ENCODE data around the gene MAP2K2.

MAP2K2 gene

DNA sequence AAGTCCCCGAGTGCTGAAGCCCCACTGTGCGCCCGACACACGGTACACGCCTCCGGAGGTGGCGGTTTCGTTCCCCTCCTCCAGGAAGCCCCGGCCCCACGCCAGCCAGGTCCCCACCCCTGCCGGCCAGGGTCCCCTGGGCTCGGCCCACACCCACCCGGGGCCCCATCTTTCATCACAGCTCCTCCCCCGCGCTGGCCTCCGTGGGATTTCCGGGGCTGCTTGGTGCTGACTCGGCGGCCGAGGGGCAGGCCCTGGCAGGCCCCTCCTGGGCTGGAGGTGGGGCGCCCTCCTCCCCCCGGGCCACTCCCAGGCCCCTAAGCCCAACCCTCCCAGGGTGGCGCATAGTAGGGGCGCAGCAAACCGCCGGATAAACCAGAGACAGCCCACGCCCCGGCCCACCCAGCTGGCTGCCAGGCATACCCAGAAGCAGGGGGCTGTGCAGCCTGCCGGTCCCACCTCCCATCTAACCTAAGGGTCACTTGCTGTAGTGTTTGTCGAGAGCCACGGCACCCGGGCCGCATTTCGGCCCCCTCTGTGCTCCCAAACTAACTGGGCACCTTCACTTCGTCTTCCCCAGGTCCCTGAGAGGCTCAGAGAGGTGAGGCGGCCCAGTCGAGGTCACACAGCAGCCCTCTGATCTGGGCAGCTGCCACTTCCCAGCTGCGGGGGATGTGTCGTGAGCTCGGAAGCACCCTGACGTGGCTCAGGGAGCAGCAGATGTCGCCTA lies 63.9 kb downstream of the MAP2K2 start:
- peak; percentile 59 to 67 for DNase-seq

DNA sequence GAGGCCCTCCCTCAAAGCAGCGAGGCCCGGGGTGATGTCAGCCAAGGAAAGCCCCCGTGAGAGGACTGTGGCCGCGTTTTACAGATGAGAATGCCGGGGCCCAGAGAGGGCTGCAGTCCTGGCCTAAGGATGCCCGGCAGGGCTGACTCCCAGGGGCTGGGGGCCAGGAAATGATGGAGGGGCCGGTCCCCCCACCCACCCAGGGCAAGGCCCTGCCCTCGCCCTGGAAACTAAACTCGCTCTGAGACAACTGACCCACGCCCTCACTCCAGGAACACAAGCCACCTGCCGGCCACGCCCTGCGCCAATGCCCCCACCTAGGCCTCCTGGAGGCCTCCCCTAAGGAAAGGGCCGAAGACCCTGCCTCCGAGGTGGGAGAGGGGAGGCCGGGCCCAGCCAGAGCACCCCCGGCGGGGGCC lies 64.5 kb downstream of the MAP2K2 start:
- DNase-seq, result no peak

DNA sequence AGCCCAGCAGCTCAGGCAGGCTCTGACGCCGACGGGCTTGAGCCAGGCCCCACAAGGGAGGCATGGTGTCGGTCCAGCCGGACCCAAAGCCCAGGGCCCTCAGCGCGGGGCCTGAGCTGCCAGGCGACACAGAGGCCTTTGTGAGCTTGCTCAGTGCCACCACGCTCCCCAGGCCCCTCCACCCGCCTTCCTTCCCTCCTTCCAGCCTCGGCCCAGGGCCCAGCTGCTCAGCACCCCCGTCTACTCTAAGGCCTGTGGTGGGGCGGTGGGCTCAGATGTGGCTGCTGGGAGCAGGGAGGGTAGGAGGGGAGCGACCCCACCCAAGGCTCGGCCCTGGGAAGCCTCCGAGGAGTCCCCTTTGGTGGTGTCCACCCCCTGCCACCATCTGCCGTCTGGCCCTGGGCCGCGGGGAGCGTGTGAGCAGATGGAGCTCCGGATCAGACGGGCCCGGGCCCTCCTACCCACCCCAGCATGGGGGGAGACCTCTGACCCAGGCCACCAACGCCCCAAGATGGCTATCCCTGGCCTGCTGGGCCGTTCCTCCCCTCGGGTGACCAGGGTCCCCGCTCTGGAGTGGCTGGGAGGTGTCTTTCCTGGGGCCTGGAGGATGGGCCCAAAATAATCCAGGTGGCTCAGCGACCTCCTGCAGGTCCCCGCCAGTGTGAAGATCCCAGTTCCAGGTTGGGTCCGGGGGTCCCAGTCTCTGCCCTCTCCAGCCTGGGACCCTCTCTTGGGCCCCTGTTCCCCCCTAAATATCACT lies 65.0 kb downstream of the MAP2K2 start:
- DNase-seq, result no peak

DNA sequence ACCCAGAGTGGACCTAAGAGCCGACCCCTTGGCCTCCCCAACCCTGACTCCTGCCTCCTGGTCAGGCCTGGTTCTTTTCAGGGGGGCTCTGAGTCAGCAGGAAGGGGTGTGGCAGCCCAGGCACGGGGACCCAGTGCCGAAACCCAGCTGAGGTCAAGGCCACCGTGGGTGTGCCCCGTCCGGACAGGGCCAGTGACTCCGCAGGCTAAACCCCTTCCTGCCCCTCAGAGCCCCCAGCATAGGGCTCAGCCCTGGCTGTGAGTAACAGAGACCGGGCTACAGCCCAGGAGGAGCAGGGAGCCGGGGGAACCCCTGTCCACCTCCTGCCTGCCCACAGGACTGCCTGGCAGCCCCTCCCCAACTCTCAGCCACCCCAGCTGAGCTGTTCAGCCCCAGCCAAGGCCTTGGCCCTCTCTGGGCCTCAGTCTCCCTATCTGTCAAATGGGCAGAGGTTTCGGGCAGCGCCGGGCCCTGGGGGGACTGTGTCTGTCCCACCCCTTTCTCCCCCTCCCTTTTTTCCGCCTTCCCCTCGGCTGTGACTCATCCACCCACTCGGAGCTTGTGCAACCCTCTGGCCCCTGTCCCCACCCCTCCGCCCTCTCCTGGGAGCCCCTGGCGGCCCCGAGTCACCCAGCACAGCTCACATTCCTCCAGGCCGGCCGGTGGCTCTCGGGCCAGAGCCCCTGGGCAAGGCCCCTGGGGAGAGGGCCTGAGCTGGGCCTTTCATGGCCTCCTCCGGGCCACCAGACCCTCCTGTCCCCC lies 65.8 kb downstream of the MAP2K2 start:
- peak; percentile 63 to 75 for DNase-seq

DNA sequence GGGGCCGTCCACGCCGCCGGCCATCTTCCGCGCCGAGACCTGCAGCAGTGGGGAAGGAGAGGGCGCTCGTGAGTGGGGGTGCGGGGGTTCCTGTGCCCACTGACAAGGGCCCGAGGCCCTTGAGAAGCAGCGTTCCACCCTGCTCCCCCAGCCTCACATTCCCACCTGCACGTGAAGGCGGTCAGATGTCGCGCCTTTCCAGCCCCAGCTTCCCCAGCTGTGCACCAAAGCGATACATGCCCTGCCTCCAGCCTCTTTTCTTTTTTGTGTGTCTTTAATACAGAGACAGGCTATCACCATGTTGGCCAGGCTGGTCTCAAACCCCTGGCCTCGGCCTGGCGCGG lies 68.7 kb downstream of the MAP2K2 start:
- DNase-seq, result no peak

DNA sequence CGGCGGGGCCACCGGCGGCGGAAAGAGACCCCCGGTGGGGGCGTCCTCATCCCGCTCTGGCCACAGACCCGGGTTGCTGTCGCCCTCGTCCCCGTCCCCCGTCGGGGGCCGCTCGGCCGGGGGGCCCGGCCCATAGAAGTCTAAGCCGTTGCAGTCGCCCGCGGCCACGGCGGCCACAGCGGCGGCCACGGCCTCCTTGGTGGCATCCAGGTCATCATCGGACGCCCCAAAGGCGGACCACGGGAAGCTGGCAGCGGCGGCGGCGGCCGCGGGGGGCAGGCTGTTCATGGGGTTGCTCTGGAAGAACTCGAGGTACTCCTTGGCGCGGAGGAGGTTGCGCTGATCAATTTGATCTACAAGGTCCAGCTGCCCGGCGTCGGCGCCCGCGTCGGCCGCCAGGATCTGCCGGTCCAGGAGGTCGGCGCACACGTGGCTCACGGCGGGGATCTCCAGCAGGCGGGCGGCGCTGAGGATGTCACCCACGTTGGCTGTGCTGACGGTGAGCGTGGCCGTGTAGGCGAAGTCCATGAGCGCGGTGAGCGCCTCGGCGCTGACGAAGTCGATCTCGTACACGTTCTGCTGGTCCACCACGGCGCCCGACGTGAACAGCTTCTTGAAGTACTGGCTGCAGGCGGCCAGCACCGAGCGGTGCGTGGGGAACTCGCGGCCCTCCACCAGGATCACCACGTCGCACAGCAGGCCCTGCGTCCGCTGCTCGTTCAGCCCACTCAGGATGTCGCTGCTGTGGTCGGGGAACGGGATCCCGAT lies 69.3 kb downstream of the MAP2K2 start:
- no peak for DNase-seq

DNA sequence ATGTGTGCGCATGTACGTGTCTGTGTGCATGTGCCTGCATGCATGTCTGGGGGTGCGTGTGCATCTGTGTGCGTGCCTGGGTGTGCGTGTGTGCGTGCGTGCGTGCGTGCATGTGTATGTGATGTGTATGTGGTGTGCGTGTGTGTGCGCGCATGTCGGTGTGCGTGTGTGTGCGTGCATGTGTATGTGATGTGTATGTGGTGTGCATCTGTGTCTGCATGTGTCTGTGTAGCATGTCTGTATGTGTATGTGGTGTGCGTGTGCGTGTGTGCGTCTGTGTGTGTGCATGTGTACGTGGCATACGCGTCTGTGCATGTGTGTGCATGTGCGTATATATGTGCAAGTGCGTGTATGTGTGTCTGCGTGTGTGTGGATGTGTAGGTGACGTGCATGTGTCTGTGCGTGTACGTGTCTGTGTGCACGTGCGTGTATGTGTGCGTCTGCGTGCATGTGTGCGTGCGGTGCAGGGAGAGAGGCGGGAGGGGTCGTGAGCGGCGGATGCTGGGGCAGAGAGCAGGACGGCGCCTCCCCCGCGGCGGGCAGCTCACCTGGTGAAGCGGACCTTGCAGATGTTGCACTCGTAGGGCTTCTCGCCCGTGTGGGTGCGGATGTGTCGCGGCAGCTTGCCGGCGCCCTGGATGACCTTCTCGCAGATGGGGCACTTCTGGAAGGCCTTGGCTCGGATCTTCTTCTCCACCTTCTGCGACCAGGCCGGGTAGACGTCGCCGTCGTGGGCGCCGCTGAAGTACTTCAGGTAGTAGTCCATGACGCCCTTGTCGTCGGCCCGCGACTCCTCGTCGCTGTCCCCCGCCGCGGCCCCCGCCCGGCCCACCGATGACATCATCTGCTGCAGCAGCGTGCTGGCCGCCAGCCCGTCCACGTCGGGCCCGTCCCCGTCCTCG lies 70.2 kb downstream of the MAP2K2 start:
- no peak for DNase-seq

DNA sequence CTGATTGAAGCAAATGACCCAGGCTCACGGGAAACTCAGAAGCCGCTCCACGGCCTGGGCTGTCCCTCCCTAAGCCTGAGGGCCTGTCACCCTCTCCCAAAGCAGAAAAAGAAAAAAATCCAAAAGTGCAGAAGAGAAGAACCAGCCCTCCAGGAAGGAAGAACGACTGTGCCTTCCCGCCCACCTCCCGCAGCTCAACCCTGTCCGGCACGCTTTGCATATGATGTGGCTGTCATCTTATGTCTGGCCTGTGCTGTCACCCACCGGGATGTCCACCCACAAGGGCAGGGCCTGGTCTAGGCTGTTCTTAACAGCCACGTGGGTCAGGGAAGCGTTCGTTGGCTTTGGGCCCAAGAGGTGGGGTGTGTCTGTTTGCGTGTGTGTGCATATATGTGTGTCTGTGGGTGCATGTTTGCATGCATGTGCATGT lies 70.9 kb downstream of the MAP2K2 start:
- no peak for DNase-seq

DNA sequence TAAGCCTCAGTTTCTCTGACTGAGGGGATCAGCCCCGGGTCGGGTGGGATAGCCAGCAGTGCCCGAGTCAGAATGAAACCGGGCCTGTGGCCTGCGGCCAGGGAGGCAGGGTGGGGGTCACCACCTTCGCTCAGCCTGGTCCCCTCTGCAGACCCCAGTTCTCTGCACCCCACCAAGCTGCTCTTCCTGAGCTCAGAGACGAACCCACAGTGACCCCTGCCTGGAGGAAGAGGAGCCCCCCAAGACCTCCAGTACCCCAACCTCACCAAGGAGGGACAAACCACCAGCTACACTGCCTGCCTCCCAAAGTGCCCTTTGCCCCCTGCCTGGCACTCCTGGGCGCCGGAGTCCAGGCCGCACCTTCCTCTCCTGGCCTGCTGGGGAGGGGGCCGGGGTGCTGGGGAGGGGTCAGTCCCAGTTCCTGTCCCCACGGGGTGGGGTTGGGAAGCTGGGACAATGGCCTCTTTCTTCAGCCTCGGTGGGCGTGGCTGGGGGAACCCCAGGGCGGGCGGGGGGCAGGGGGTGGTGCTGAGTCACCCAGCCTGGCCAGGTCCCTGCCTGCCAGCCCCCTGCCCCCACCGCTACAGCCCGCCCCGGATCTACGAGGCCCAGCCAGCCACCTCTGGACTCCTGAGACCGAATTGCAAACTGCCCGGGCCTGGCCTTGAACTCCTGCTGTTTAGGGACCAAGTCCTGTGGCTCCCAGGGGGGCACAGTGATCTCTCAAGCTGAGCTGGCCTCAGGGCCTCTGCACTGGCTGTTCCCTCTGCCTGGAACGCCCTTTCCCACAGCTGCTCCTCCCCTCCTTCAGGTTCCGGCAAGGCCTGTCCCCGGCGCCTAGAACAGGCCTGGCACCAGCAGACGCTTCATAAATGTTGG lies 71.6 kb downstream of the MAP2K2 start:
- DNase-seq, result no peak

DNA sequence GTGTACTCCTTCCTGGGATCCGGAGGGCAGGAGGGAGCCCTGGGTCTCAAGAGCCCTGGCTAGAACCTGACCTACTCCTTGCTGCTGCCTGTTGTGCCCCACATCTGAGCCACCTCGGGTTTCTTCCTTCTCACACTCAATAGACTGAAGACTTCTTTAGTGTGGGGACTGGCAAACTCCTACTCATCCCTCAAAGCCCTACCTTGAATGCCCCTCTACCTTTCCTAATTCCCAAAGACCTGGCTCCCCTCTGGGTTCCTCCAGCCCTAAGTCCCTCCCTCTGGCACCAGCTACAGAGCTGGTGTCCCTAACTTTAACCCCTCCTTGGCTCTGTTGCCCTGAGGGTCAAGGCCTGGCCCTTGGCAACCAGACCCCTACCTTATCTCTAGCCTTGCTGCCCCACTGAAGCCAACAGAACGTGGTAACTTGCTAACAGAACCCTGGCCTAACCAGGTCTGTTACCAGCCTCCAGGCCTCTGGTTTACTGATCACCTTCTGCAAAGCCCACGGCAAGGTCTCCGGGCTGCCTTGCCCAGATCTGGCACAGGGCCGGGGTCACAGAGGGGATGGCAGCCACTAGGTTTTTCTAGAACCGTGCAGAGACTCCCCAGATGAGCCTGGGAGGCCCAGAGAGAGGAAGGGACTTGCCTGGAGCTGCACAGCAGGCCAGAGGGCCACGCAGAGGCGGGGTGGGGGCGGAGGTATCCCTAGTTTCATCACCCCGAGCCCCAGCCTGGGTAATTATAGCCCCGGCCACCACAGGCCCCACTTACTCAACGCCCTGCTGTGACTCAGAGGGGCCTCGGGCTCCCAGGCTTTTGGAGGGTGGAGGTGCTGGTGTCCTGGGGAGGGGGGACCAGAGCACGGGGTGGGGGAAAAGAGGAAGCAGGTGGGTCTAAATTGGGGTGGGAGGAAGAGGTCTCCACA lies 72.5 kb downstream of the MAP2K2 start:
- peak in 1 of 2 experiments; percentile 51 for DNase-seq

DNA sequence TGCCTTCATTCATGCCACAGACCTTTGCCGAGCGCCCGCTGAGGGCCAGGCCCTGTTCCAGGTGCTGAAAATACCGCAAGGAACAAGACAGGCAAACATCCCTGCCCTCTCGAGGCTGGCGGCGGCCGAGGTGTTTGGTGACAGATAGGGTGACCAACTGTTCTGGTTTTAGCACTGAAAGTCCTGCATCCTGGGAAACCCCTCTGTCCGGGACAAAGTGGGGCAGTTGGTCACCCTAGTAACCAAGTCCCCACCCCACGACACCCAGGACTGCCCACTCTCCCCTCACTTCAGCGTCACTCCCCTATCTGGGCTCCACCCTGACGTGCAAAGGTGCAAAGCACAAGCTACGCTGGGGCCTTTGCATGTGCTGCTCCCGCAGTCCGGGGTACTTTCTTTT lies 74.5 kb downstream of the MAP2K2 start:
- no peak for DNase-seq

DNA sequence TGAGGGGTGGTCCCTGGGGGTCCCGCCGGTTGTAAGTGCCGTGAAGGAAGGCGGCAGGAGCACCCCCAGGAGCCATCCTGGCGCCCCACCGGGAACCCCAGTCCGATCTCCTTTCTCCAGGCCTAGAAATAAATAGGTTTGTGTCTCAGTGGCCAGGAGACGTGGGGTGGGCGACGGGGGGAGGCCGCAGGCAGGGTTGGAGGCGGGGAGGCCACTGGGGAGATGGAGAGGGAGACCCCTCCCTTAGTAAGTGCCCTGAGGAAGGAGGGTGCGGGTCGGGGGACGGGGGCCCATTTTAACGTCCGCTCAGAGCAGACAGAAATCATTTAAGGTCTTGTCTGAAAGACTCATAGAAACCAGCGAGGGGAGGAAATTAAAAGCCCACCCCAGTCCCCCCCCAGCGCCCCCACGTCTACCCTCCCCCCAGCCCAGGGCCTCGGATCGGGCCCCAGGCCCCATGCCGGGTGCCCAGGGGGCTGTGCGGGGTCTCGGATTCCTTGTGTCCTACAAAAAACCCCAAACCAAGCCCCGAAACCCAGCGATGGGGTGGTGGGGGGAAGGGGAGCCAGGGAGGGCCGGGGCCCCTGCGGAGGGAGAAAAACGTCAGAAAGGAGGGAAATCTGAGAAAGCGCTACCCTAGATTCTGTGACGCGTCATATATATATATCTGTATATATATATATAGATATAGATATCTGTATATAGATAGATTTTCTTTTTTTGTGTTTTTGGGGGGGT lies 76.8 kb downstream of the MAP2K2 start:
- DNase-seq, result no peak

DNA sequence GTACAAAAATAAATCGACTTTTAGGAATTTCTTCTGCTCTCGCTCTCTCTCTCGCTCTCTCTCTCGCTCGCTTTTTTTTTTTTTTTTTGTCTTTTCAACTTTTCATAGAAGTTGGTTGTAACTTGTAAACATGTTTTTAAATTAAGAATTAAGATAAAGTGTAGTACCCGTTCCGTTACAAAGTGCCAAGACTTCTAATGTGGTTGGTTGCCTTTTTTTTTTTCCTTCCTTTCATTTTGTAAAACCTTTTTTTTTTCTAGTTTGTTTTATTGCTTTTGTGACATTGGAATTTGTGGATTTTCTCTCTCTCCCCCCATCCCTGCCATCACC lies 77.6 kb downstream of the MAP2K2 start:
- DNase-seq, result no peak

DNA sequence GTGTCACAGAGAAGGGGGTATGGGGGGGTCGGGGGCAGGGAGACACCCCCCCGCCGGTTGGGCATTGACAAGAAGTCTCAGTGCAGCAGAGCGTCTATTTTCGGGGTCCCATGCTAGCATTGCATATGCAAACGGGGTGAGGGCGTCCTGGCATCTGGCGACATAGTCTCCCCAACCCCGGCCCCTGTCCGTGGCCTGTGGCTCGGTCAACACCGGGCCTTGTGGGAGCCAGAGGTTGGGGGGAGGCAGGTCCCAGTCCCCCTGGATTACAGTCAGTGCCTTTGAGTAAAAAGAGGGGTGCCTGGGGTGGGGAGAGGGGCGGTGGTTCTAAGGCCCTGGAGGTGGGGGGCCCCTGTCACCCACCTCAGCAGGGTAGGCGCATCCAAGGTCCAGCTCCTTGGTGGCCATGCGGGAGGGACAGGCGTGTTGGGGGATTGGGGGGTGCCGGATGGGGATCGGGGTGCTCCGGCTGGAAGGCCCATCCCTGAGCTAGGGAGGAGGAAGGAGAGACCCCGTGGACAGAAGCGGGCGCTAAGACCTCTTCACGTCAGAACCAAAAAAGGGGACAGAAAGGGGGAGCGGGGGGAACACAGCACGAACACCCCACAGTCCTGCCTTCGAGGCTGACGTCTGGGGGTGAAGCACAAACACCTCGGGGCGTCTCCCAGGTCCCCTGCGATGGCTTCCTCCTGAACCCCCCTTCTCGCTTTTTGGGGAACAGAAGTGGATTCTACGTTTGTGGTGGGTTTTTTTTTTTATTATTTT lies 78.1 kb downstream of the MAP2K2 start:
- no peak for DNase-seq

DNA sequence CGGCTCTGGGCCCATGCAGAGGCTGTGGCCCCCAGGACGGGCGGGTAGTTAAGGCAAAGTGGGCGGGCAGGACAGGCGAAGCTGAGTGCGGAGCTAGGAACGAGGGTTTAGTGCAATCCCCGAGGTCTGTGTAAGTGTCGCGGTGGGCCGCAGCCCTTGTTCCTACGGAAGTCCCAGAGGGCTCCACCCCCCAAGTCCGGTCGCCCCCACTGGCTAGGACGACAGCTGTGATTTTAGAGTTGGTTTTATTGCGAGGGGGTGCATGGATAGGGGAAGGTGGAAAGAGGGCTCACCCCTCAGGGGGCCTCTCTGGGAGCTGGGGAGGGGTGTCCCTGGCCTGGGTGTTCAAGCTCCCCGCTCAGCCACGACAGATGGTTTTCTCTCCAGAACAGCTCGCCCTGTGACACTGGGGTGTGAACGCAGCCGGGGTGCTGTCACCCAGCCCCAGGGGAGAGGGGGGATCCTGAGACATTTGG lies 78.9 kb downstream of the MAP2K2 start:
- no peak for DNase-seq

DNA sequence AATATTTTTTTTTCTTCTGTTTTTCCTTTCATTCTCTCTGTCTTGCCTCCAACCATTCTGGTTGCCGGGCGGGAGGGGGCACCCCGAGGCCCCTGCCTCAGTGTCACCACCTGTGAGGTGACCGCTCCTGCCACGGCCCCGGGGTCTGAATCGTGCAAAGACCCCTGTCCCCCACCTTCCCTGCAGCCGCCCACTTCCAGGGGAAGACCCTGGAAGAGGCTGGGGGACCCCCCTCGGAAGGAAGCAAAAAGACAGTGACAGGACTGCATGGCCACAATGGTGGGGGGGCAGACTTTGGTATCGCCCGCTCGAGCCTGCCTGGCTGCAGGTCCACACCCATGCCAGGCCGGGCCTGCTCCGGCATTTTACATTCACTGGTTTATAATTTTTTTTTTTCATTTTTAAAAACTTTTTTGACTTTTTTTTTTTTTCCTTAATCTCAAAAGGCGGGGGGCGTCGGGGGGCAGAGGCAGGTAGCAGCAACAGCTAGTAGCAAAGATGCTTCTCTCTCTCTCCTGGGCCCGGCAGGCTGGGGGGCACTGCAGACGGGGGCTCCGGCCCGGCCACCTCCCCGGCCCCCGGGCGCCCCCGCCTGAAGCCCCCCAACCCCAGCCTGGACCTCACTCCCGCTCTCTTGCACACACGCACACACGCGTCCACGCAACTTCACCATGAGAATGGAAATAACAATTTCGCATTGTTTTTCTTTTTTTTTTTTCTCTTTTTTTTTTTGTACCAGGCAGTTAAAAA lies 79.8 kb downstream of the MAP2K2 start:
- DNase-seq, result no peak

DNA sequence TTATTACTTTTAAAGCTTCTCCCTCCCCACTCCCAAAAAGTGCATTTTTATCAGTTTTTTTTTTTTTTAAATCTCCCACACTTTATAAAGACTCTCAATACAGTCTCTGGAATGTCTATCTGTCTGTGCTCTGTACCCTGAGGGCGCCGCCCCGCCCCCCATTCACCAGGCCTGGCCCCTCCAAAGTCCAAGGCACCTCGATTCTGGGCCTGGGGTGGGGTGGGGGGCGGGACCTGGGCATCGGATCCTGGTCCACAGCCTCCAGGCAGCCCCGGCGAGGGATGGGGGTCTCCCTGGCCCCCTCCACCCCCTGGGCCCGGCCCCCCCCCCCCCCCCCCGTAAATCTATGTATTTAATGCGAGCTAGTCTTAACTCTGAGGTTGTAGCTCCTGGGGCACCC lies 80.5 kb downstream of the MAP2K2 start:
- no peak for DNase-seq

DNA sequence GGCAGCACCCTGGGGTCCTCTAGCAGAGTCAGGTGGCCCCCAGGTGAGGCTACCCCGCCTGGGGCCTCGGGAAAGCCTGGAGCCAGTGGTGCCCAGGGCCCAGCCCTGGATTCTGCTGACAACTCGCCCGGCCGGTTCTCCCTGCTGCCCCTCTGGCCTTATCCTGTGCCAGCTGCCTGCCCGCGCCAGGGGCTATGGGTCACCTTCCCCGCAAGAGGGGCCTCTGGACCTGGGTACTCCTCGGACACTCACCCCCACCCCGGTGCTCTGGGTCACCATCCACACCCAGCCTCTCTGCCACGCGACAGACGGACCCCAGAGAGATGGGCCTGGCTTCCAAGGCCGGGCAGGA lies 81.2 kb downstream of the MAP2K2 start:
- no peak for DNase-seq

Data from activated CD4-positive, alpha-beta T cell treated with anti-CD3 and anti-CD28 coated beads, Interleukin-2, amount 50 U/mL, for 48 hours (primary cell).